HL-60/S4 (cell line): ENCODE measurements around the gene RSPO3.
"Not testable (repeated sequence)": the region's sequence is repeated elsewhere in the genome, so short reads cannot be mapped to it uniquely, and the experiment has no call there.

Experiments
- in situ Hi-C: fragments of 300-500 bp; cut with MboI; formaldehyde crosslinking; loops from 2 replicates; pipeline ENCODE4 v1.14.3; 2022; ENCODE audit warnings: low sequenced_read_pairs

The RSPO3 gene

DNA sequence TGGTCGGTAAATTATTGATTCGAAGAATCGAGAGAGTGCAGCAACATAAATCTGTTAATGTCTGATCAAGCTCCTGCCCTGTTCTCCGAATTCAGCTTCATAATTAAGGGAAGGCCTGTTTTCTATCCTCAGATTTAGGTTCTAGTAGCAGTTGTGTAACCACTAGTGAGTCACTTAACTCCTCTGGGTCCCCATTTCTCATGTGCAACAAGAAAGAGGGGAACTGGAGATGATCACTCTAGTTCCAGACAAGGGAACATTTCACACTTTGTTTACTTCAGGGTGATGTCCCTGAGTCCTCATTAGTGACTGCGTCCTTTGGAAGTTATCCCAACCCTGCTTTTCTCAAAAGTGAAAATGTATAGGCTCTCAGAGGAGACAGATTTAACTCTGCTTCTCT is 80.1 kb downstream of the RSPO3 start:
- in situ Hi-C loops = loop anchor here (25.0 kb wide), 1 partner anchor 339 kb away; no protein-coding TSS in a partner anchor

DNA sequence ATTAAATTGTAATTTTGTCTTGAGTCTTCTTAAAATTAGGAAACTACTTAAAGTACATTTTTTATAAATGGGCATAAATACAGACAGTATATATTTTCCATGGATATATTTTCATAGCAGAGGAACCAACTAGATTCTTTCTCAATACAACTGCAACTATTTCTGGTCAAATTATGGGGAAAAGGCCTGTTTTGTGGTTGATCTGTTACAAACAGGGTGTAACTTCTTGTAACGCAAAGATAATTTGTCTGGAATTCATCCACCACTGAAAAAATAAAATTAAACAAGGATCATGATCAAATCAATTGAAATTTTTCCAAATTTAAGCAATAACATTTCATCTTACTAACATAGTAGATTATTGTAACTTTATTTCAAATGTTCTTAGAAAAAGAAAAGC is 81.0 kb downstream of the RSPO3 start:
- in situ Hi-C loops = loop anchor here (25.0 kb wide), 1 partner anchor 338 kb away; no protein-coding TSS in a partner anchor

DNA sequence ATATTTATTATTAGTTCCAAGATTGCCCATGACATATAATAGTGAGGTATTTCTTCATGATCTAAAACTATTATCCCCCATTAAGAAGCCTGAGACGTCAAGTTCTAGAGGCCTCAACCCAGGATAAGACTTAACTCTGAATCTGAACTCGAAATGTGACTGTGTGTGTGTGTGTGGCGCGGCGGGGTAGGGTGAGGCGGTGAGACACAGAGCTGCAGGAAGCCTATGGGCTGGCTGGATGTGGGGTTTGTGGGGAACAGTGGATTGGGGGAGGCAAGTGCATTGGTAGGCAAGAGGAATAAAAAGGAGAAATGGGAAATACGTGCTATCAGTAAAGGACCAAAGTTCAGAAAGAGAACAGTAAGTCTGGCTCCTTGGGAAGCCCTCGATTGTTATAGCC is 81.6 kb downstream of the RSPO3 start:
- in situ Hi-C loops = no loop called here

DNA sequence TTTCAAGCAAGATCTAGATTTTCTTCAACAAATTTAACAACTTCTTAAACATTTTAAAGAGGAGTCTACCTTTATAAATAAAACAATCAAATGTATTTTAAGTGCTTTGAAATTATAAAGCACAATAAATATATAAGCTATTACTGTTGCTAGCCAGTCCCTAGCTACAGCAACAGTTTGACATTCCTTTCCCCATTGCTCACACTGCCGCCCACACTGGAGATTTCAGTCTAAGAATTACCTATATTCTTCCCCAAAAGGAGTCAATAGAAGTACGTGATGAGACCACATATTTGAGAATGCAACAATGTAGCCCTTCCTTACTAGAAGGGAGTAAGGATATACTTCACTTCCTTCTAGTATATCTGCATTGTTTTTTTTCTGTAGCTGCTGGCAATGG is 82.8 kb downstream of the RSPO3 start:
- in situ Hi-C loops = no loop called here

DNA sequence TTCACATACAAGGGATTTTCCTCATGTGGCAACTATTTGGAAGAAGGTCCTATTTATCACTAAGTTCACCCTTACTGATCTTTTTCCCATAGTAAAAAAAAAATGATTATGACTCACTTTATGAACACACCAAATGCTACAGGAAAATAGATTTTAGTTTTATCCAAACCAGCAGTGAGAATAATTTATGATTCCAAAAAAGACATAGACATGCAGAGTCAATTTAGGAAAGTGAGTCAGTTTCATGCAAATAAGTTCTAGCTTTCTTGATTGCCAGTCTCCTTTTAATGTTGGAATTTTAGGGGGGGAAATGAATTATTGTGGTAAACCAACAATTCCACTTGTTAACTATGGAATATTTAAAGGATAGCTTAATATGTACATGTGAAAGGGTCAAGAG is 84.2 kb downstream of the RSPO3 start:
- in situ Hi-C loops = no loop called here

DNA sequence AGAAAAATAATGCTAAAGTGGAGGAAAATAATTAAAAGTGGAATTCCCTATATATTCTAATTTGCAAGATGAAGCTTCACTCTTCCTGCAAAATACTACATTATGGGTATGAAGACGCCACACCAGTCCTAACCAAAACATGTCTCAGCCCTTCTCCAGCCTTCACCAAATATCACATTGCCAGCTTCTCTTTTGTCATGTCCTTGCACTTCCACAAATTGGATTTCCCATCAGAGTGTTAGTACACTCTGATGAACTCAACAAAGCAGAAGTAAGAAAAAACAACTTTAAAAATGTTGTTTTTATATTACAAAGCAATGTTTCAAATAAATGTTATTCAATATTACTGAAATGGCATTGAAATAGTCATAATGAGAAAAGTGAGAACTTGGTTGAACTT is 85.8 kb downstream of the RSPO3 start:
- in situ Hi-C loops = no loop called here

DNA sequence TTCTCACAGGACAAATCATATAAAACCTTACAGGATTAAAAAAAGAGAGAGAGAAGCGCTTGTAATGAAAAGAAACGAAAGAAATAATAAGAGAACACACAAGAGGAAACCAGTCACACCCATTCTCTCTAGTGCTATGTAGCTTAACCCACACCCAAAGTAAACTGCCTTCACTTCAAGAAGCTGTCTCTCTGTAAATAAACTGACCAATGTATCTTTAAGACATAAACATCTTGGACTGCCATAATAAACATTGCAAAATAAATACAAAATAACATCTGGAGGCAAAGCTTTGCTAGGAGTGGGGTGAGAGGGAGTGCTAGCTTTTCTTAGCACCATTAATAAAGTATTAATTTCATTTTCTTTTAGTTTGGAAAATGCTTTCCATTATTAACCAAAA is 86.6 kb downstream of the RSPO3 start:
- in situ Hi-C loops = no loop called here

DNA sequence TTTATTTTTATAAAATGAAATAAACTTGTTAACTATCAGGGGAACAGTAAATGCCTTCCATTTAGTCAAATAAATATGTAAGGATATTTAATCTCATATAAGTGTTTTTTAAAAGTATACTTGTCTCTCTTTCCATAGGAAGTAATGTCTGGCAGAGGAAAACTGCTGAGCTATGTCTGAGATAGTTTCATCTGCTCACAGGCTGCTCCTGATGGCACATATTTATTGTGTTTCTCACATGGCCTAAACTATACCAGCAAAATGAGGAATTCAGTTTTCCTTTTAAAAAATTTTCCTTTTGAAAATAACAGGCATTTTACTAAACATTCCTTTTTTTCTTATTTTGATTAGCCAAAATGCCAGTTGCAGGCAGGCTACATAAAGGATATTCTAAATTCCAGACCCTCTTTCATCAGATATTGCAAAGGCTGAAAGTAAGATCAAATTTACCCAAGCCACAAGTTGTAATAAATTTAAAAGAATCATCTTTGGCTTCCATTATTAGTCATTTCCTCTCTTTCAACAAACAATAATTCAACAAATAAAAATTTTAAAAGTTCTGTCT is 88.1 kb downstream of the RSPO3 start:
- in situ Hi-C loops = no loop called here

DNA sequence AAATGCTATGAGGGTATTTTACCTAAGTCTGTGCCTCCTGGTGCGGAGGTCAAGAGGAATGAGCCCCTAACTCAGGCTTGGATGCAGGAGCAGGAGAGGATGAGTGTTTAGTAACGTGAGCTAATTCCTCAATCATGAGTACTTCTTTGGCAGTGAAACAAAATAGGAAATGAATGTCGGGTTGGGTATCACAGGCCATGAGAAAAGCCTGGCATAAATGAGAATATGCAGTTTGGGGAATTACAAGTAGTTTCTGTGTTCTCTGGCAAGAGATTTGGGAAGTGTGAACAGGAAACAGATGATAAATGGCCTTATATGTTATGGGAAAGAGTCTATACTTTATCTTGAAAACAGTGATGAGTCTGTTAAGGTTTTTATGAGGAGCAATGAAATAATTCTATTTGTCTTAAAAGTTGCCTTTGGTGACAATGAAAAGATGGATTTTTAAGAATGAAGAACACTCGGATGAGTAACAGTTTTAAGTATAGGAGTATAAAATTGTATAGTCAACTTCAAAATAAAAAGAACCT is 89.2 kb downstream of the RSPO3 start:
- in situ Hi-C loops = no loop called here

DNA sequence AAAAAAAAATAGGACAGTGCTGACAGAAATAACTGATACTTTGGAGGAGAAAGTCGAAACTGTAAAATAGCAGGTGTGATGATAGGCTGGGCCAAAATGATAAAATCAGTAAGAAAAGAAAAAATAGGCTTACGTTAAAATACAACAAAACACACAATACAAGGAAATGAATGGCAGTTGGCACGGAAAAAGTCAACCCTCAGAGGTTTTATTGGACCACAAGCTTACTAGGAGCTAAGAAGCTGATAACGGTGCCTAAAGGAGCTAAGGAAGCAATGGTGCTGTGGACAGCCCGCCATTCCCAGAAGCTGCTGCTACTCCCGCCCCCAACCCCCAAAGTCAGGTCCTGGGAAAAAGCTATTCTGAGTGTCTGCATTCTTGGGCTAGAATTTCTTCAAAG is 92.3 kb downstream of the RSPO3 start:
- in situ Hi-C loops = no loop called here

DNA sequence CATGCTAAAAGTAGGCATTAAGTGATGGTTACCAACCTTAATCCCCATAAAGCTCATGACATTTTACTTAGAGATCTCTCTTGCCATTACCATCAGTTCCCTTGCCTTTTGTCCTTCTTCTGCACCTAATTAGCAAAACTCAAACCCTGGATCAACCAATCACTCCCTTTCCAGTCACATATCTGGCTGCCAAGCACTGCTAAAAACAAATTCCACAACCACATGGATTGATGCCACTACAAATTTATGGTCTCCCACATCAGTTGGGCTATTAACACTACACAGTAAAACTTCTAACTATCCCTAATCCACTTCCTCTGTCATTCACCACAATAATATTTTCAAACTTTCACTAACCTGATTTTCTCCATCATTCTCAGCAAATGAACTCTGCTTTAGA is 93.9 kb downstream of the RSPO3 start:
- in situ Hi-C loops = no loop called here

DNA sequence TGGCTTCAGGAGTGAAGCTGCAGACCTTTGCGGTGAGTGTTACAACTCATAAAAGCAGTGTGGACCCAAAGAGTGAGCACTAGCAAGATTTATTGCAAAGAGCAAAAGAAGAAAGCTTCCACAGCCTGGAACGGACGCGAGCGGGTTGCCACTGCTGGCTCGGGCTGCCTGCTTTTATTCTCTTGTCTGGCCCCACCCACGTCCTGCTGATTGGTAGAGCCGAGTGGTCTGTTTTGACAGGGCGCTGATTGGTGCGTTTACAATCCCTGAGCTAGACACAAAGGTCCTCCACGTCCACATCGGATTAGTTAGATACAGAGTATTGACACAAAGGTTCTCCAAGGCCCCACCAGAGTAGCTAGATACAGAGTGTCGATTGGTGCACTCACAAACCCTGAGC is 95.6 kb downstream of the RSPO3 start:
- in situ Hi-C loops = not testable (repeated sequence)

DNA sequence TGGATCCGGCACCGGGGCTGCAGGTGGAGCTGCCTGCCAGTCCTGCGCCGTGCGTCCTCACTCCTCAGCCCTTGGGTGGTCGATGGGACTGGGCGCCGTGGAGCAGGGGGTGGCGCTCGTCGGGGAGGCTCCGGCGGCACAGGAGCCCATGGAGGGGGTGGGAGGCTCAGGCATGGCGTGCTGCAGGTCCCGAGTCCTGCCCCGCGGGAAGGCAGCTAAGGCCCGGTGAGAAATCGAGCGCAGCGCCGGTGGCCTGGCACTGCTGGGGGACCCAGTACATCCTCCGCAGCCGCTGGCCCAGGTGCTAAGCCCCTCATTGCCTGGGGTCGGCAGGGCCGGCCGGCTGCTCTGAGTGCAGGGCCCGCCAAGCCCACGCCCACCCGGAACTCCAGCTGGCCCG is 96.1 kb downstream of the RSPO3 start:
- in situ Hi-C loops = not testable (repeated sequence)

DNA sequence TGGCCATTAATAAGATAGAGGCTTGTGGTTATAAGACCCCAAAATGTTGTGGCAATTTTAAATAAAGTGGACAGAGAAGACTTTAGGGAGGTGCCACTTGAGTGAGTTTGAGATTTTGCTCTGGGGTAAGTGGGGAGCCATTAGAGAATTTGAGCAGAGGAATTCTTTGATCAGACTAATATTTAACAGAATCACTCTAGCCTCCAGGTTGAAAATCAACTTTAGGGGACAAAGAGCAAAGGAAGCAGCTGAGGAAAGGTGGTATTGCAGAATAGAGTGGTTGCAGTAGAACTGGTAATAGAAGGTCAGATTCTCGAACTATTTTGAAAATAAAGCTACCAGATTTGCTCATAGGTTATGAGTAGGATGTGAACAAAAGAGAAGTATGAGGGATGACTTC is 97.5 kb downstream of the RSPO3 start:
- in situ Hi-C loops = no loop called here

DNA sequence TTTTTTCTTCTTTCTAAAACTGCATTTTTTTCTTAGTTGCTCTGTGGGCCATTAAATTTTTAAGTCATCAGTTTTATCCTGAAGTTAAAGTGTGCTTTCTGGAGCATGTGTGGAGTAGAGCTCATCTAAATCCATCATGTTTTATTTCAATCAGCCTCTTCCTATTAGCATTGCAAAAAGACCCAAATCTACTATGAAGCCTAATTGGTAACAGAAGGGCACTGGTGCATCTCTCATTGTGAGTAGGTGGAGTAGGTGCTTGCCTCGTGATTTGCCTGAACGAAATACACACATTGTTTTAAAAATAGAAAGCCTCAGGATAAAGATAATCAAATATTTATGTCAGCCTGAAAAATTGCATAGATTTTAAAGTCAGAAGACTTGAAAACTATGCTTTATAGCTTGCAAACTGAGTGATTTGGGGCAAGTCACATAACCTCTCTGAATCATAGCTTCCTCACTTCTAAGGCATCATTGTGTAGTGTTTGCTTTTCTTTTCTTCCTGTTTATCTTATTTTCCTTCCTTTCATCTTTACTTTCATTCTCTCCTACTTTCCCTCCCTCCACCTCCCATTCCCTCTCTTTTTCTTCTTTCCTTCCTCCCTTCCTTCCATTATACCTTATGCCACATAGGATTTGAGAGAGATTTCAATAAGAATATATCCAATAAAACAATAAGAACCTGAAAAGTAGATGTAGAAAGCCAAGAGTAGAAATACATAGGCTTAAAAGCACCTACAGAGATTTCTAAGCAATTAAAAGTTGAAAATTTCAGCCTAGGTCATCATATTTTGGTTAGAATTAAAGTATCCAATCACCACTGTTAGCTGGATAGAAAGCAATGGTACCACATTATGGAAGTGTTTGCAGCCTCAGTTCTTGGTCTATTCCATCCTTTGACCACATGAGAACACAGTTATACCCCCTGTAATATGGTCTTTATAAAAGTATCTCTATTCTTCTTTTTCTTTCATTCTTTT is 98.6 kb downstream of the RSPO3 start:
- in situ Hi-C loops = no loop called here

DNA sequence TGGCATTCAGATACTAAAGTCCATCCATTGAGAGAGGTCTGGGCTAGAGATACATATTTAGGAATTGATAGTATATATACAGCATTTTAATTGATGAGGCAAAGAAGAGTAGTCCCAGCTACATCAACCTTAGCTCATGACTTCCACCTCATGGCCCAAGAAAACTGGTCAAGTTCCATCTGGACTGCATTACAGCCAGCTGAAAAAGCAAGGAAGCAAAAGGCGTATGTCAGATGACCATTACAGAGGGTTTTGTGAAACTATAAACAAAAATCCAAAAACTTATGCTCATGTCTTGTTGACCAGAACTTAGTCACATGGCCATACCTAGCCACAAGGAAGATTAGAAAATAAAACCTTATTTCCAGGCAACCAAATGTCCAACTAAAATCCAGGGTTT is 101.4 kb downstream of the RSPO3 start:
- in situ Hi-C loops = no loop called here

DNA sequence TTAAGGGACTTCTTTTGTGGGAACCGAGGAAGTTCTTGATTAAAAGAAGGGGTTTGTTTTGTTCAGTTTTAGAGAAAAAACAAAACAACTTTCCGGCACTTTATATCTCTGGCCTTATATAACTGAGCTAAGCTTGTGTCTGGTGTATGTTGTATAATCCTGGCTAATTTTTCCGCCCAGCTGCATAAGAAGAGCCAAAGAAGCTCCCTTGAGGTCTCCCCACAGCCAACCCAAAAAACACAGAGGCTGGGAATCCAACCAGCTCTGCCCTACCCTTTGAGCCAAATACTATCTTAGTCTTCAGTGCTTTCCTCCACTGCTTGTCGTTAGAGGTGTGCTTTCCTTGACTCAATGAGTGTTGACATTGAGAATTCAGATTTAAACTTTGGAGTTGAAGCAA is 102.7 kb downstream of the RSPO3 start:
- in situ Hi-C loops = no loop called here

DNA sequence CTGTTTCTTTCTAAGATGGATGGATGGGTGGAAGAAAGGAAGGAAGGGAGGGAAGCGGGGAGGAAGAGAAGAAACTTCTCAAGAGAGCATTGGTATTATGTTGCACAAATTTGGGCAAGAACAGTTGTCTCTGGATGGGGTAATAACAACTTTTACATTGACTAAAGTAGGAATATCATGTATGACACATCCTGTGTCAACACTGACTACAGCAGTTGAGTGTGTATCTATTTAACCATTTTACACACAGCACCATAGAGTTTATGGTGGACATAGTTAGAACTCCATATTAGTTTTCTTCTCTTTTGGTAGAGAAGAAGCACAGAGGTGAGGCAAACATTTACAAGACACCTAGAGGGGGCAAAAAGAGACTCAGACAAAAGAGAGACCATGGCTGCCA is 103.9 kb downstream of the RSPO3 start:
- in situ Hi-C loops = no loop called here

DNA sequence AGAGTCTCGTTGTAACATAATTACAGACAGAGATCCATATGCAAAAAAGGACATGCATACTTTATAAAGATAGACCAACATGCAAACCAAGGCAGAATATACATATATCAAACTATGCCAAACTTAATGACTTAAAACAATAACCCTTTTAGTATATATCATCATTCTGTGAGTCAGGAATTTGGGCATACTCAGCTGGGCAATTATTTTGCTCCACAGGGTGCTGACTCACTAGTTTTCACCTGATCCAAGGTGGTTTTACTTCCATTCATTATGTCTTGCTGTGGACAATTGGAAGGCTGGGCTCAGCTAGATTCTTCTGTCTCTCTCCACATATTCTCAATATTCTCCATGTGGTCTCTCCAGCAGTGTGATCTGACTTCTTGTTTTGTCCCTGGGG is 107.0 kb downstream of the RSPO3 start:
- in situ Hi-C loops = no loop called here

DNA sequence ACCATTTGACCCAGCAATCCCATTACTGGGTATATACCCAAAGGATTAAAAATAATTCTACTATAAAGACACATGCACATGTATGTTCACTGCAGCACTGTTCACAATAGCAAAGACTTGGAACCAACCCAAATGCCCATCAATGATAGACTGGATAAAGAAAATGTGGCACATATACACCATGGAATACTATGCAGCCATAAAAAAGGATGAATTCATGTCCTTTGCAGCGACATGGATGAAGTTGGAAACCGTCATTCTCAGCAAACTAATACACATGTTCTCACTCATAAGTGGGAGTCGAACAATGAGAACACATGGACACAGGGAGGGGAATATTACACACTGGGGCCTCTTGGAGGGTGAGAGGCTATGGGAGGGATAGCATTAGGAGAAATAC is 115.3 kb downstream of the RSPO3 start:
- in situ Hi-C loops = not testable (repeated sequence)

DNA sequence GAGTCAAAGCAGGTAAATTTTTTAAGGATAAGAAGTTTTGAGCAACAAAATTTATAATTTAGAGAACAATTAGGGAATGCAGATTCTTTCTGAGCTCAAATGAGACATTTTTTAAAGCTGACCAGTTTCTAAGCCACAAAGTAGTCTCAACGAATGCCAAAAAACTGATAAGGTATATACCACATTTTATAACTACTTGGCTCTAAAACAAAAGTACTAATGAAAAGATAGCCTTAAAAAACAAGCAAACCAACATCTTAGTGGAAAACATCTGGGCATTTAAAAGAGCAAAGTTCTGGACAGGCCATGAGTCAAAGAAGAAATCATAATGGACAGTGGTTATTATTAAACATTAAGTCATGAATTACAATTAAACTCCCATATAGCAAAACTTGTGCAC is 125.0 kb downstream of the RSPO3 start:
- in situ Hi-C loops = no loop called here
